ENCODE results near the gene FAM237A. TPM values are rescaled to one million over a fixed set of nuclear protein-coding genes. Genes with fewer than 3 reads are reported as not detected.

FAM237A gene
- total RNA-seq, 1 experiment from 2014 or later = not detected

- ChIA-PET CTCF (no interaction called here), POLR2A (ENCODE audit: low non-redundant PET) (no interaction called here)
- intact Hi-C loops (cut with micrococcal nuclease; ENCODE audit: unreplicated experiment) = no loop called here
- TF ChIP-seq CTCF (conservative IDR thresholded peaks at IDR 0.05; ENCODE audit: low read depth, low read length) (no peak), EZH2 (IDR thresholded peaks at IDR 0.05; ENCODE audit: borderline replicate concordance, low read depth, low read length, poor library complexity, severe bottlenecking) (no peak)
- H3K4me1 ChIP-seq (ENCODE audit: insufficient read depth, low read length, poor library complexity, severe bottlenecking) = no peaks in the 10 kb centered on the region
- no peak overlapping the region for H3K4me3 ChIP-seq (ENCODE audit: low read depth, low read length, poor library complexity, severe bottlenecking)
- no peaks in the 10 kb centered on the region for H3K36me3 ChIP-seq (ENCODE audit: insufficient read depth, low read length, poor library complexity, severe bottlenecking)
- no peak overlapping the region for H3K27ac ChIP-seq (ENCODE audit: low read depth, low read length, poor library complexity, severe bottlenecking)
- DNase-seq (ENCODE audit: low spot score) = no peak
- peaks cover 42% of the 10 kb centered on the region for H3K27me3 ChIP-seq (replicated peaks; ENCODE audit: insufficient read depth, low read depth, low read length, poor library complexity)
- H3K9me3 ChIP-seq (ENCODE audit: low read depth, low read length, poor library complexity, severe bottlenecking) = no peaks in the 10 kb centered on the region
- BruUV-seq (replicated peaks) = no TSS peak
Measured at GRCh38 chr2:206631340-206631739, 10.9 kb upstream of the FAM237A start.

DNA sequence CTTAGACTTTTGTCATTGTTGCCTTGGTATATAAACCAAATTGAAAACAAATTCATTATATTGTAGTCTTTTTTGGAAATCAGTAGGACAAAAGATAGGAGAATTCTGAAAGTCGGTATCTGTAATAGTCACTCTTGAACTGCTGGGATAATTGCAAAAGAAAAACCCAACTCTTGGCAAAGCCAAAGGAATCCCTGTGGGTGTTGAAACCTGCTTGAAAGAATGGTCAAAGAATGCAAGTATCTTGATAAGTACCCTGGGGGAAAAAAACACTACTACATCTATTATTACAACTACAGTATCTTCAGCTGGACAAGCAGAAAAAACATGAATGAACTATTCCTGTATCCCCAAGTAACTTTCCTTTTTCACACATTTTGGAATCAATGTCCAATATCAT is 7.3 kb upstream of the FAM237A start:
- no peaks in the 10 kb centered on the region for H3K4me1 ChIP-seq (ENCODE audit: insufficient read depth, low read length, poor library complexity, severe bottlenecking)
- H3K36me3 ChIP-seq (ENCODE audit: insufficient read depth, low read length, poor library complexity, severe bottlenecking) = no peaks in the 10 kb centered on the region
- no peak for DNase-seq (ENCODE audit: low spot score)
- no peak overlapping the region for H3K4me3 ChIP-seq (ENCODE audit: low read depth, low read length, poor library complexity, severe bottlenecking)
- ChIA-PET POLR2A (ENCODE audit: low non-redundant PET) (no interaction called here), CTCF (no interaction called here)
- H3K27me3 ChIP-seq (replicated peaks; ENCODE audit: insufficient read depth, low read depth, low read length, poor library complexity) = peaks cover 26% of the 10 kb centered on the region
- intact Hi-C loops (cut with micrococcal nuclease; ENCODE audit: unreplicated experiment) = no loop called here
- H3K9me3 ChIP-seq (ENCODE audit: low read depth, low read length, poor library complexity, severe bottlenecking) = no peaks in the 10 kb centered on the region
- no peak overlapping the region for H3K27ac ChIP-seq (ENCODE audit: low read depth, low read length, poor library complexity, severe bottlenecking)
- TF ChIP-seq EZH2 (IDR thresholded peaks at IDR 0.05; ENCODE audit: borderline replicate concordance, low read depth, low read length, poor library complexity, severe bottlenecking) (no peak), CTCF (conservative IDR thresholded peaks at IDR 0.05; ENCODE audit: low read depth, low read length) (no peak)
- no TSS peak for BruUV-seq (replicated peaks)

DNA sequence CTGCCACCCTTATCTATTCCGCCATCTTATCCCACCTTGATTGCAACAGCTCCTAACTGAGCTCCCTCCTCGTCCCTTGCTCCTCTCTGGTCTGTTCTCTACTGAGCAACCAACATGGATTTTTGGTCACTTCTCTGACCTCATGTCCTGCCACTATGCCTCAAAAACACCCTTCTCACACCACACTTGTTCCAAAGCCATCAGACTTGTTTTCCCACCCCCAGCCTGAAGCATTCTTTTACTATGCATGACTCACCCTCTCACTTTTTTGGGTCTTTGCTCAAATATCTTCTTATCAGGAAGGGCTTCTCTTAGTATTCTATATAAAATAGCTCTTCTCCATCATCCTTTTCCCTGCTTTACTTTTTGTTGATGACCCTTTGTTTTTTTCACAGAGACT is 2.7 kb upstream of the FAM237A start:
- intact Hi-C loops (cut with micrococcal nuclease; ENCODE audit: unreplicated experiment) = no loop called here
- TF ChIP-seq EZH2 (IDR thresholded peaks at IDR 0.05; ENCODE audit: borderline replicate concordance, low read depth, low read length, poor library complexity, severe bottlenecking) = no peak
- no peak for TF ChIP-seq CTCF (conservative IDR thresholded peaks at IDR 0.05; ENCODE audit: low read depth, low read length)
- Histone ChIP-seq H3K27me3 (replicated peaks; ENCODE audit: insufficient read depth, low read depth, low read length, poor library complexity) (peaks cover 58% of the 10 kb centered on the region), H3K4me3 (ENCODE audit: low read depth, low read length, poor library complexity, severe bottlenecking) (no peak overlapping the region), H3K27ac (ENCODE audit: low read depth, low read length, poor library complexity, severe bottlenecking) (no peak overlapping the region), H3K36me3 (ENCODE audit: insufficient read depth, low read length, poor library complexity, severe bottlenecking) (no peaks in the 10 kb centered on the region), H3K4me1 (ENCODE audit: insufficient read depth, low read length, poor library complexity, severe bottlenecking) (no peaks in the 10 kb centered on the region), H3K9me3 (ENCODE audit: low read depth, low read length, poor library complexity, severe bottlenecking) (no peaks in the 10 kb centered on the region)
- POLR2A ChIA-PET (ENCODE audit: low non-redundant PET) = no interaction called here
- DNase-seq (ENCODE audit: low spot score) = no peak
- BruUV-seq (replicated peaks) = no TSS peak
- CTCF ChIA-PET = no interaction called here
